ENCODE results near the gene DLG2. TPM values are rescaled to one million over a fixed set of nuclear protein-coding genes. Genes with fewer than 3 reads are reported as not detected.

DLG2 gene
- total and polyA plus RNA-seq, 2 of the 8 experiments (the other 6 are each of a cell fraction or from before 2014, with no cell fraction given) = 1.7 to 14.3 TPM

DNA sequence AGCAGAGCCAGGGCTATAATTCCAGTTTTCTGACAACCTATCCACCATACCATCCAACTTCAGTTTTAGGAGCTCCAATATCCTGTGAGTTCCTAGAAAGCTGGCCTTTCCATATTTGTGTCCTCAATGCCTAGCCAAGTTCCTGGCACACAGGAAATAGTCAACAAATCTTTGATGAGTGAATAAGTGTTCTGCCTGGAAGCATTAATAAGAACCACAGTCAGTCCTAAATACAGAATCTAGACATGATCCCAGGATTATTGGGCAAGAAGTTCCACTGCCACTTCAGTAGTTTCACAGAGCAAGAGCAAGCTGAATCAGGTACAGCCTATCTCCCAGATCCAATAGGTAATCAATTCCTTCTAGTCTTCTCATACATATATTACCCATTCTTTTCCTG lies 942.0 kb downstream of the DLG2 start:
- Histone ChIP-seq H4K91ac (replicated peaks; ENCODE audit: insufficient read length, low read length) (no peak overlapping the region), H3K27ac (ENCODE audit: low read depth, low read length) (no peak overlapping the region), H2AK5ac (ENCODE audit: low read depth, low read length) (no peak overlapping the region; the same call in 1 of the 2 replicates), H2AFZ (ENCODE audit: low read length) (no peak overlapping the region), H2BK12ac (ENCODE audit: low read depth, low read length) (no peak overlapping the region; the same call in 1 of the 2 replicates), H3K18ac (ENCODE audit: extremely low read depth, low read length) (no peak overlapping the region), H4K5ac (ENCODE audit: insufficient read length, low read depth, low read length) (no peak overlapping the region), H4K8ac (ENCODE audit: extremely low read depth, insufficient read depth, low read length) (no peak overlapping the region), H3K4me3 (ENCODE audit: extremely low read depth in 1 of 4, insufficient read depth in 2 of 4, low read depth in 3 of 4, low read length in 4 of 4) (no peak overlapping the region), H3K23me2 (ENCODE audit: low read depth, low read length) (no peaks in the 10 kb centered on the region), H2BK20ac (ENCODE audit: low read length) (no peak overlapping the region), H3K79me2 (ENCODE audit: control insufficient read depth in 1 of 2, insufficient read depth in 2 of 2, low read length in 2 of 2) (no peaks in the 10 kb centered on the region), H3K79me1 (ENCODE audit: low read depth, low read length) (no peaks in the 10 kb centered on the region), H3K27me3 (replicated peaks in 1 of 4; ENCODE audit: control insufficient read depth in 3 of 4, extremely low read depth in 1 of 4, insufficient read depth in 3 of 4, low read length in 3 of 4) (no peaks in the 10 kb centered on the region), H3K36me3 (ENCODE audit: control insufficient read depth in 2 of 4, insufficient read depth in 4 of 4, low read length in 3 of 4) (no peaks in the 10 kb centered on the region), H3K9ac (replicated peaks in 1 of 4; ENCODE audit: extremely low read depth in 1 of 4, low read depth in 3 of 4, low read length in 3 of 4) (no peak overlapping the region), H3K9me3 (ENCODE audit: insufficient read depth in 2 of 2, low read depth in 1 of 2, low read length in 1 of 2) (no peaks in the 10 kb centered on the region), H3K4me1 (replicated peaks in 1 of 4; ENCODE audit: control insufficient read depth in 3 of 4, insufficient read depth in 4 of 4, low read length in 3 of 4) (peaks cover 0 to under 1% (median 0%) of the 10 kb centered on the region in 4 experiments; a peak in 1 of 7 replicates), H3K56ac (replicated peaks; ENCODE audit: insufficient read length, low read depth, low read length) (no peak overlapping the region), H3K4me2 (ENCODE audit: insufficient read depth in 1 of 2, low read depth in 2 of 2, low read length in 2 of 2) (no peak overlapping the region), H3K23ac (ENCODE audit: insufficient read length) (no peak overlapping the region), H2BK15ac (ENCODE audit: low read length) (no peak overlapping the region), H2BK5ac (ENCODE audit: low read depth, low read length) (no peak overlapping the region), H3K4ac (replicated peaks; ENCODE audit: insufficient read length, low read depth, low read length) (no peak overlapping the region), H4K20me1 (replicated peaks in 1 of 2; ENCODE audit: control insufficient read depth in 1 of 2, insufficient read depth in 2 of 2, low read length in 2 of 2) (no peaks in the 10 kb centered on the region), H3K14ac (ENCODE audit: insufficient read length) (no peak overlapping the region), H2BK120ac (replicated peaks; ENCODE audit: low read depth, low read length) (no peak overlapping the region)
- no peak for TF ChIP-seq SP2 (IDR thresholded peaks at IDR 0.05; ENCODE audit: low read length)
- TF ChIP-seq HDAC6 (IDR thresholded peaks at IDR 0.05; ENCODE audit: low read depth, low read length) = no peak
- TF ChIP-seq CREB1 (IDR thresholded peaks at IDR 0.05) = no peak
- TF ChIP-seq GABPA (IDR thresholded peaks at IDR 0.05; ENCODE audit: borderline replicate concordance, insufficient read depth, low read length) = no peak
- no peak for TF ChIP-seq YY1 (IDR thresholded peaks at IDR 0.05; ENCODE audit: low read depth, low read length)
- TF ChIP-seq POU5F1 (IDR thresholded peaks at IDR 0.05; ENCODE audit: low read depth, low read length) = no peak
- TF ChIP-seq GTF2F1 (IDR thresholded peaks at IDR 0.05; ENCODE audit: borderline replicate concordance, low read depth, low read length) = no peak
- no peak for TF ChIP-seq KDM5A (IDR thresholded peaks at IDR 0.05; ENCODE audit: low read length)
- TF ChIP-seq ASH2L (IDR thresholded peaks at IDR 0.05; ENCODE audit: low read length) = no peak
- no peak for TF ChIP-seq POLR2AphosphoS5 (IDR thresholded peaks at IDR 0.05; ENCODE audit: low read depth, low read length)
- no peak for TF ChIP-seq TAF7 (optimal IDR thresholded peaks at IDR 0.05; ENCODE audit: borderline replicate concordance, low read depth, low read length)
- TF ChIP-seq SP1 (IDR thresholded peaks at IDR 0.05; ENCODE audit: low read depth, low read length) = no peak
- TF ChIP-seq, protein P1, sequence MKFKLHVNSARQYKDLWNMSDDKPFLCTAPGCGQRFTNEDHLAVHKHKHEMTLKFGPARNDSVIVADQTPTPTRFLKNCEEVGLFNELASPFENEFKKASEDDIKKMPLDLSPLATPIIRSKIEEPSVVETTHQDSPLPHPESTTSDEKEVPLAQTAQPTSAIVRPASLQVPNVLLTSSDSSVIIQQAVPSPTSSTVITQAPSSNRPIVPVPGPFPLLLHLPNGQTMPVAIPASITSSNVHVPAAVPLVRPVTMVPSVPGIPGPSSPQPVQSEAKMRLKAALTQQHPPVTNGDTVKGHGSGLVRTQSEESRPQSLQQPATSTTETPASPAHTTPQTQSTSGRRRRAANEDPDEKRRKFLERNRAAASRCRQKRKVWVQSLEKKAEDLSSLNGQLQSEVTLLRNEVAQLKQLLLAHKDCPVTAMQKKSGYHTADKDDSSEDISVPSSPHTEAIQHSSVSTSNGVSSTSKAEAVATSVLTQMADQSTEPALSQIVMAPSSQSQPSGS (IDR thresholded peaks at IDR 0.05; ENCODE audit: low read length) = no peak
- TF ChIP-seq ZNF274 (IDR thresholded peaks at IDR 0.05; ENCODE audit: borderline replicate concordance, extremely low read depth, low read length) = no peak
- TF ChIP-seq BCL11A (IDR thresholded peaks at IDR 0.05; ENCODE audit: low read depth in 2 of 2, low read length in 2 of 2) = no peak
- no peak for DNase-seq (ENCODE audit: low read depth in 1 of 2, low spot score in 2 of 2)
- CTCF ChIA-PET (ENCODE audit: partially characterized antibody) = interaction anchor here (1.3 kb wide), 1 partner anchor 34 kb away, joined by 4 read pairs; no protein-coding TSS in a partner anchor
- no peak for FAIRE-seq
- POLR2A ChIA-PET (ENCODE audit: partially characterized antibody) = no interaction called here
